NCI-H1092 (cell line): ENCODE data around the gene FBXO46.

ENCODE experiments used
- DNase-seq: peaks from one replicate; lab custom pipeline; 2025; lab: John Stamatoyannopoulos, UW

FBXO46 gene, protein sequence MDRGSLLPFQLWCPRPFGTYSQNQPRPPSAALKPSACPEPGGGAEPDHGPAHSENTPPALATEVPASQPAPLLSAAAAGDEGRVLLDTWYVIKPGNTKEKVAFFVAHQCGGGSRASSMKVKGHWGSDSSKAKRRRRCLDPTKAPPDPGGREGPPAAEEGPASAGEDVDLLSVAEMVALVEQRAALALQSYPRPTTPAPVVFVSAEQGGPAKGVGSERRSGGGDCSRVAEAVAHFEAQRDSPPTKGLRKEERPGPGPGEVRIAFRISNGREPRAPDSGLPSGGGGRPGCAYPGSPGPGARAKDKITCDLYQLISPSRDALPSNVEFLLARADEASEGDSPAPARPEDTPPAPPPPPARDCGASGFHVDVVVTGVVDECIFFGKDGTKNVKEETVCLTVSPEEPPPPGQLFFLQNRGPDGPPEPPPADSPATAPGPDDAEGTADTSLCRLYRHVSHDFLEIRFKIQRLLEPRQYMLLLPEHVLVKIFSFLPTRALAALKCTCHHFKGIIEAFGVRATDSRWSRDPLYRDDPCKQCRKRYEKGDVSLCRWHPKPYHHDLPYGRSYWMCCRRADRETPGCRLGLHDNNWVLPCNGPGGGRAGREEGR

GRCh38 chr19:45730368-45731288 lies at the start of gene FBXO46:
TSS of gene FBXO46 (minus strand) at chr19:45730896. CDS start at chr19:45713495, 17,401 bp downstream.
- peak; percentile 97 for DNase-seq

- no peak for DNase-seq
These were observed 49.4 kb upstream of the FBXO46 start for GRCh38 chr19:45780146-45780447.

- peak; percentile 81 for DNase-seq
These were observed 48.8 kb upstream of the FBXO46 start for GRCh38 chr19:45779231-45780145.

DNA sequence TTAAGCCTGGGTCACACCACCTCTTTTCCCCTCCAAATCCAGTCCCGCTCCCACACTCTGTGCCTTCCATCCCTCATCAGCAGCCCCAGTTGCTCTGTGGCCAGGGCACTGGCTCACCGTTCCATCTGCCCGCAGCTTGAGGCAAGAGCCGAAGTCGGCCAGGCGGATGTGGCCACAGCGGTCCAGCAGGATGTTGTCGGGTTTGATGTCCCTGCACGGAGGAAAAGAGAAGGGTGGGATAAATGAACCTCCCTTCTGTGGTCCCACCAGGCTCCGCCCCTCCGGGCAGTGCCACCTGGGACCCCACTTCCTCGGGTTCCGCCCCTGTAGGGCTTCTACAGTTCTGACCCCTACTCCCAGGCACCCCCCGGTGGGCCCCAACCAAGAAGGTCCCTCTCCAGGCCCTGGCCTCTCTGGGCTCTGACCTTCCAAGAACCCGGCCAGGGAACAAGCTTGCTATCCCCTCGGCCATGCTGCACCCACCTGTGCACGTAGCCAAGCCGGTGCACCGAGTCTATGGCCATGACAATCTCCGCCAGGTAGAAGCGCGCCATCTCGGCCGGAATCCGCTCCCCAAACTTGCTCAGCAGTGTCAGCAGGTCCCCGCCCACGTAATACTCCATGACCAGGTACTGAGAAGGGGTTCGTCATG lies 47.4 kb upstream of the FBXO46 start:
- DNase-seq = no peak

GRCh38 chr19:45777395-45777961 lies 46.8 kb upstream of the FBXO46 start:
- no peak for DNase-seq

DNA sequence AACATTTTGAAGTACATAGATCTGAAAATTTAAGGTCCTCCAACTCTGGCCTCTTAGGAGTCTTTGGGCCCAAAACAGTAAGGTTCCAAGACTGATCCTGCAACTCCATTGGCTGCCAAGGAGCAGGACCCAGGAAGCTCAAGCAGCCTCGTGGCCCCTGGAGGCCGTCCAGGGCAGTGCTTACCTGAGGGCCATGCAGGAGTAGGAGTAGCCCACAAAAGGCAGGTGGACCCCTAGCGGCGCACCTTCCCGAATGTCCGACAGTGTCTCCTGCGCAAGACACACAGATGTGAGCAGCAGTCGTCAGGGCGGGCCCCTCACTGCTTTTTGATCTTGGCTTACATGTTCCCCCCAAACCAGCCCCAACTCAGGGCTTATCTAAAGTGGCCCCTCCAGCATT lies 44.1 kb upstream of the FBXO46 start:
- DNase-seq = no peak

- DNase-seq = no peak
These were observed 42.7 kb upstream of the FBXO46 start for GRCh38 chr19:45773384-45773783.

GRCh38 chr19:45772912-45773311 lies 42.2 kb upstream of the FBXO46 start:
- DNase-seq = no peak

GRCh38 chr19:45772130-45772840 lies 41.6 kb upstream of the FBXO46 start:
- DNase-seq = no peak

- no peak for DNase-seq
These were observed 40.7 kb upstream of the FBXO46 start for GRCh38 chr19:45771311-45771933.

GRCh38 chr19:45770192-45771101 lies 39.8 kb upstream of the FBXO46 start:
- DNase-seq = peak; percentile 93

DNA sequence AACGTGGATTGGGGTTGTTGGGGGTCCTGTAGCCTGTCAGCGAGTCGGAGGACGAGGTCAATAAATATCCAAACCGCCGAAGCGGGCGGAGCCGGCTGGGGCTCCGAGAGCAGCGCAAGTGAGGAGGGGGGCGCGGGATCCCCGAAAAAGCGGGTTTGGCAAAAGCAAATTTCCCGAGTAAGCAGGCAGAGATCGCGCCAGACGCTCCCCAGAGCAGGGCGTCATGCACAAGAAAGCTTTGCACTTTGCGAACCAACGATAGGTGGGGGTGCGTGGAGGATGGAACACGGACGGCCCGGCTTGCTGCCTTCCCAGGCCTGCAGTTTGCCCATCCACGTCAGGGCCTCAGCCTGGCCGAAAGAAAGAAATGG lies 39.1 kb upstream of the FBXO46 start:
- no peak for DNase-seq

DNA sequence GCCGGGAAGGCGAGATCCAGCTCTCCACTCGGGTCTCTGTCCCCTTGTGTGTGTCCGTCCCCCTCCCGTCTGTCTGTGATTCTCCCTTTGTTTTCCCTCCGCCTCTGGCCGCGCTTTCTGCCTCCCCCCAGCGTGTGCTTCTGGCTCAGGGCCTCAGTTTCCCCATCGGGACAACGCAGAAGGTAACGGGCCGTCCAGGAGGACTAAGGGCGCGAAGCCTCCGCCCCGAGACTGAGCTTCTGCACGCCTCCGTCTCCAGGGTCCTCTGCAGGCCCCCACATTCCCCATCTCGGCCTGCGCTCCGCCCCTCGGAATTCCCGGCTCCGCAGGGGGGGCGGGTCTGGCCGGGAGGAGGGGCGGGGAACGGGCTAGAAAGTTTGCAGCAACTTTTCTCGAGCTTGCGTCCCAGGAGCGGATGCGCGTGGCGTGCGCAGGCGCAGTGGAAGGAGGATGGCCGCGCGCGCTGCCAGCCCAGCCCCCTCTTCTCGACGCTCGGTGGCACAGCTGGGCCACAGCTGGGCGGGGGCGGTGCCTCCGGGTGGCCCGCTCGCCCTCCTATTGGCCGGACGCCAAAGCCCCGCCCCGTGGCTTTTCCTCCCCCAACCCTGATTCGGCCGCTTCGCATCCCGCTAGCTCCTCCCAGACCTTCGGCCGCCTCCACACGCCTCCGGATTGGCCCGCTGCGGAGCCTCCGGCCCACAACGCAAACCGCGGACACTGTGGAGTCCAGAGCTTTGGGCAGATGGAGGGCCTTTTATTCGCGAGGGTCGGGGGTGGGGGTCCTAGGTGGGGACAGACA lies 38.5 kb upstream of the FBXO46 start, which contains the start of gene SIX5:
Gene SIX5, minus strand, starts transcription at position 269 of the 799 bp plus-strand sequence. CDS start 408 bp downstream, outside the sequence.
- DNase-seq = peak; percentile 75

DNA sequence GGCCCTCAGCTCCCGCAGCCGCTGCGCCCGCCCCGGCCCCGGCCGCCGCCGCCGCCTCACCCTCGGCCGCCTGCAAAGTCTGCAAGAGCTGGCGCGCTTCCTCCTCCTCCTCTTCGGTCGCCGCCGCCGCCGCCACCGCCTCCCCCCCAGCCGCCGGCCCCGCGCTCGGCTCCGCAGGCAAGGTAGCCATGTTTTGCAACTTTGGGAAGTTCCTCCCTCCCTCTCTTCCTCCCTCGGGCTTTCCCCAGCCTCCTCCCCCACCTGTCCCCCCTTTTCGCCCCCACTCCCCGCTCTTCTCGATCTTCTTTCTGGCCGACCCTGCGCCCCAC lies 37.9 kb upstream of the FBXO46 start:
- no peak for DNase-seq

- no peak for DNase-seq
These were observed 37.4 kb upstream of the FBXO46 start for GRCh38 chr19:45767881-45768654.

- no peak for DNase-seq
These were observed 36.7 kb upstream of the FBXO46 start for GRCh38 chr19:45767410-45767880.

DNA sequence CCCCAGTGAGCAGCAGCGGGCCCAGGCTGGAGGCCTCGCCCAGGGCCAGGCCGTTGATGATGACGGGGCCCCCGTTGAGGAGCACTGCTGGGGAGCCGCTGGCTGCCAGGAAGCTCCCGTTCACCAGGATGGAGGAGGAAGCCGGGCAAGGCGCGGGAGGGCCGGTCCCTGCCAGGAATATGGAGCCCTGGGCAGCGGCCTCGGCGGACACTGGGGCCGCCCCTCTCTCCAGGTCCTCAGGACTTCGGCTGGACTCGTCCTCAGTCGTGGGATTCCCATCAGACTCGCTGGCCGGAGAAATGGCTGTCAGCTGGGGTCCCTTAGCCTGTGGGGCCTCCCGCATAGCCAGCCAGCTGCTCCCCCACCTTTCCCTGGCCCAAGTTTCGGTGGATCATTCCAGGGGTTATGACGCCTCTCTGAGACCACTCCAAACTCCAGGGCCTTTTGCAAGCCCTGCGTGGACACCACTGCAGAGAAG lies 36.2 kb upstream of the FBXO46 start:
- no peak for DNase-seq
